ENCODE results near the gene TRABD2A.

TRABD2A gene

DNA sequence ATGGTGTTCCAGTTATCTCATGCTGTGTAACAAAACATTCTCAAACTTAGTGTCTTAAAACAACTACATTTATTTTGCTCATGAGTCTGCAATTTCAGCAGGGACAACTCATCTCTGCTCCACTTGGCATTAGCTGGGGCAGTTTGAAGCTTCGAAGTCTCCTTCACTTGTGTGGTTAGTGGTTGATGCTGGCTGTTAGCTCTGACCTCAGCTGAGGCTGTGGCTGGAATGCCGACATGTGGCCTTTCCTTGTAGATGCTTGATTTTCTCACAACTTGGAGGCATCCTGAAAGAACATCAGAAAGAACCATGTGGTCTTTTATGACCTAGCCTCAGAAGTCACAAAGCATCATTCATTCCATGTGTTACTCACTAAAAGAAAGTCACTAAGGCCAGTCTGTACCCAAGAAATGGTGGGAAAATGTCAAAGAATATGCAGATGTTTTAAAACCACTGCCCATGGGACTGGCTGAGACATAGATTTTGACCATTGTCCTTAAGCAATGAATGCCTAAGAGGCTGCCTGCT is 20.8 kb upstream of the TRABD2A start:
- Histone ChIP-seq H3K9me3 (ENCODE audit: control insufficient read depth in 1 of 2, low read length in 2 of 2) (no peaks in the 10 kb centered on the region), H3K4me3 (ENCODE audit: low read depth in 1 of 2, low read length in 2 of 2) (no peak overlapping the region), H3K27me3 (ENCODE audit: low read depth, low read length) (no peaks in the 10 kb centered on the region), H3K27ac (ENCODE audit: low read length) (no peak overlapping the region), H3K36me3 (ENCODE audit: control insufficient read depth in 1 of 2, insufficient read depth in 2 of 2, low read length in 2 of 2) (peaks cover 0 to 9% of the 10 kb centered on the region in 2 donors), H3K4me1 (ENCODE audit: control insufficient read depth in 1 of 2, insufficient read depth in 2 of 2, low read length in 2 of 2) (peaks cover 0 to 15% of the 10 kb centered on the region in 2 donors)

DNA sequence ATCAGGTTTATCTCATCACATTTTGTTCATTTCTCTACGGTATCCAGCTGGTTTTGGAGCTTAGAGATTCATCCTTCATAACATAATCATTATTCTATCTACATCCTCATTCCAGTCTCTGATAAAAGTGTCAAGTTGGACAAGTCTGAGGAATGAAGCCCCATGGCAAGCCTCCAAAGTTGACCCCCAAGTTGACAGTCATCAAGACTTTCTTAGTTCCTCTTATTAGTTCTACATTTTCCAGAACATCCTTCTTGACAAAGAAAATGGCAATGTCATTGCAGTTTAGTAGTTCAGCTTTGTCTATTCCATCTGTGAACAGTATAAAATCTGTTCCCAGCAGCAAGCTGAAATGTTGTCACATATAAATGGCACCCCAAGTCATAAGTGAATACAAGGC is 20.1 kb upstream of the TRABD2A start:
- Histone ChIP-seq H3K4me1 (ENCODE audit: control insufficient read depth in 1 of 2, insufficient read depth in 2 of 2, low read length in 2 of 2) (peaks cover 0 to 15% of the 10 kb centered on the region in 2 donors), H3K27me3 (ENCODE audit: low read depth, low read length) (no peaks in the 10 kb centered on the region), H3K9me3 (ENCODE audit: control insufficient read depth in 1 of 2, low read length in 2 of 2) (no peaks in the 10 kb centered on the region), H3K36me3 (ENCODE audit: control insufficient read depth in 1 of 2, insufficient read depth in 2 of 2, low read length in 2 of 2) (peaks cover 0 to 2% of the 10 kb centered on the region in 2 donors), H3K27ac (ENCODE audit: low read length) (no peak overlapping the region), H3K4me3 (ENCODE audit: low read depth in 1 of 2, low read length in 2 of 2) (no peak overlapping the region)

GRCh38 chr2:84899304-84900204 is 18.7 kb upstream of the TRABD2A start:
- H3K27ac ChIP-seq (ENCODE audit: low read length) = no peak overlapping the region
- no peaks in the 10 kb centered on the region for H3K9me3 ChIP-seq (ENCODE audit: control insufficient read depth in 1 of 2, low read length in 2 of 2)
- no peaks in the 10 kb centered on the region for H3K27me3 ChIP-seq (ENCODE audit: low read depth, low read length)
- no peaks in the 10 kb centered on the region for H3K36me3 ChIP-seq (ENCODE audit: control insufficient read depth in 1 of 2, insufficient read depth in 2 of 2, low read length in 2 of 2)
- H3K4me1 ChIP-seq (ENCODE audit: control insufficient read depth in 1 of 2, insufficient read depth in 2 of 2, low read length in 2 of 2) = peaks cover 0 to 15% of the 10 kb centered on the region in 2 donors
- no peak overlapping the region for H3K4me3 ChIP-seq (ENCODE audit: low read depth in 1 of 2, low read length in 2 of 2)

DNA sequence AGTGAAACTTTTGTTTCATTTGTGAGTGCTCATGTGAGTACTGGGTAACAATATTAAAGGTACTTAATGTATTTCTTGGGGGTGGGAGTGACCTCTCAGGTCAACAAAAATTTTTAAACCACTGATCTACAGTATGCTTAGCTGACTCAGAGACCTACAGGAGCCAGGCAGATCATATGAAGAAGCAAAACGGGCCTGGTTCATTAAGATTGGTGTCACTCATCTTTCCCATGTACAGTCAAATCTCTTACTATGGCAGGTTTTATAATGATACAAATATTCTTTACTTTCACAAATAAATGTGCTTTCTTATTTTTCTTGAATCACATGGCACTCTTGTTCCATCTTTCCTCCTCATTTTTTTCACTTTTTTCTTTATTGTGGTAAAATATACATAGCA is 16.9 kb upstream of the TRABD2A start:
- Histone ChIP-seq H3K36me3 (ENCODE audit: control insufficient read depth in 1 of 2, insufficient read depth in 2 of 2, low read length in 2 of 2) (no peaks in the 10 kb centered on the region), H3K4me1 (ENCODE audit: control insufficient read depth in 1 of 2, insufficient read depth in 2 of 2, low read length in 2 of 2) (peaks cover 0 to 15% of the 10 kb centered on the region in 2 donors), H3K27ac (ENCODE audit: low read length) (peak overlapping the region; percentile 43), H3K9me3 (ENCODE audit: control insufficient read depth in 1 of 2, low read length in 2 of 2) (no peaks in the 10 kb centered on the region), H3K4me3 (ENCODE audit: low read depth in 1 of 2, low read length in 2 of 2) (no peak overlapping the region), H3K27me3 (ENCODE audit: low read depth, low read length) (no peaks in the 10 kb centered on the region)

DNA sequence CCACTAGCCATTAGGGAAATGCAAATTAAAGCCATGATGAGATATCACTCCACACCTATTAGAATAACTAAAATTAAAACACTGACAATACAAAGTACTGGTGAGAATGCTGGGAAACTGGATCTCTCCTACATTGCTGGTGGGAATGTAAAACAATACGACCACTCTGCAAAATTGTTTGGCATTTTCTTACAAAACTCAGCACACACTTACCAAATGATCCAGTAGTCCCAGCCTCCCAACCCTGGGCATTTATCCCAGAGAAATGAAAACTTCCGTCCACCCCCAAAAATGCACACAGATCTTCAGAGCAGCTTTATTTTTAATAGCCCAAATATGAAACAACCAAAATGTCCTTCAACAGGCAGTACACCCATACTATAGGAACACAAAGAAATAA is 15.7 kb upstream of the TRABD2A start:
- Histone ChIP-seq H3K36me3 (ENCODE audit: control insufficient read depth in 1 of 2, insufficient read depth in 2 of 2, low read length in 2 of 2) (no peaks in the 10 kb centered on the region), H3K9me3 (ENCODE audit: control insufficient read depth in 1 of 2, low read length in 2 of 2) (no peaks in the 10 kb centered on the region), H3K27ac (ENCODE audit: low read length) (no peak overlapping the region), H3K4me1 (ENCODE audit: control insufficient read depth in 1 of 2, insufficient read depth in 2 of 2, low read length in 2 of 2) (peaks cover 0 to 15% of the 10 kb centered on the region in 2 donors), H3K4me3 (ENCODE audit: low read depth in 1 of 2, low read length in 2 of 2) (no peak overlapping the region), H3K27me3 (ENCODE audit: low read depth, low read length) (no peaks in the 10 kb centered on the region)

- Histone ChIP-seq H3K27ac (ENCODE audit: low read length) (no peak overlapping the region), H3K36me3 (ENCODE audit: control insufficient read depth in 1 of 2, insufficient read depth in 2 of 2, low read length in 2 of 2) (no peaks in the 10 kb centered on the region), H3K4me3 (ENCODE audit: low read depth in 1 of 2, low read length in 2 of 2) (no peak overlapping the region), H3K9me3 (ENCODE audit: control insufficient read depth in 1 of 2, low read length in 2 of 2) (no peaks in the 10 kb centered on the region), H3K4me1 (ENCODE audit: control insufficient read depth in 1 of 2, insufficient read depth in 2 of 2, low read length in 2 of 2) (peaks cover 0 to 15% of the 10 kb centered on the region in 2 donors), H3K27me3 (ENCODE audit: low read depth, low read length) (no peaks in the 10 kb centered on the region)
Observed at GRCh38 chr2:84894758-84895520, 14.1 kb upstream of the TRABD2A start.

DNA sequence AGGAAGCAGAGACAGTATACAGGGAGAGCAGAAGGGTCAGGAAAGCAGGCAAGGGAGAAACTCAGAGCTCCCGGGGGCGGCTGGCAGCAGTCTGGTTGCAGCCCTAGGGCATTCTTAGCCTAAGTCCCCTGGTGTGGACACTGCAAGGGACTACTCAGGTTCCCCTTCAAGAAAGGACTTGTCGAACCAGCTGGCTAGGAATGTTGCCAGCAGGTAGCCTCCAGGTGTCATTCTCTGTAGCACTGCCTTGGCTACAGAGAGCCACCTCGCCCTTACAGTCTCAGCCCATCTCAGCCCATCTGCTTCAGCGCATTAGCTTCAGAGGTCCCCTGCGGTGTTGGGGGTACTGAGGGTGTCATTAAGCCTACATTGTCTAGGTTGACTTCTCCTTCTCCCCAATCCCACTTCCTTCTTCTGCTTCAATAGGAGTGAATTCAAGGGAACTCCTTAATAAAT is 13.3 kb upstream of the TRABD2A start:
- Histone ChIP-seq H3K36me3 (ENCODE audit: control insufficient read depth in 1 of 2, insufficient read depth in 2 of 2, low read length in 2 of 2) (no peaks in the 10 kb centered on the region), H3K27me3 (ENCODE audit: low read depth, low read length) (no peaks in the 10 kb centered on the region), H3K4me1 (ENCODE audit: control insufficient read depth in 1 of 2, insufficient read depth in 2 of 2, low read length in 2 of 2) (peaks cover 2 to 9% of the 10 kb centered on the region in 2 donors), H3K4me3 (ENCODE audit: low read depth in 1 of 2, low read length in 2 of 2) (no peak overlapping the region), H3K9me3 (ENCODE audit: control insufficient read depth in 1 of 2, low read length in 2 of 2) (no peaks in the 10 kb centered on the region), H3K27ac (ENCODE audit: low read length) (no peak overlapping the region)

GRCh38 chr2:84891355-84892010 is 10.6 kb upstream of the TRABD2A start:
- no peaks in the 10 kb centered on the region for H3K9me3 ChIP-seq (ENCODE audit: control insufficient read depth in 1 of 2, low read length in 2 of 2)
- H3K36me3 ChIP-seq (ENCODE audit: control insufficient read depth in 1 of 2, insufficient read depth in 2 of 2, low read length in 2 of 2) = no peaks in the 10 kb centered on the region
- H3K27ac ChIP-seq (ENCODE audit: low read length) = no peak overlapping the region
- no peak overlapping the region for H3K4me3 ChIP-seq (ENCODE audit: low read depth in 1 of 2, low read length in 2 of 2)
- H3K27me3 ChIP-seq (ENCODE audit: low read depth, low read length) = no peaks in the 10 kb centered on the region
- H3K4me1 ChIP-seq (ENCODE audit: control insufficient read depth in 1 of 2, insufficient read depth in 2 of 2, low read length in 2 of 2) = peaks cover 5 to 10% of the 10 kb centered on the region in 2 donors

DNA sequence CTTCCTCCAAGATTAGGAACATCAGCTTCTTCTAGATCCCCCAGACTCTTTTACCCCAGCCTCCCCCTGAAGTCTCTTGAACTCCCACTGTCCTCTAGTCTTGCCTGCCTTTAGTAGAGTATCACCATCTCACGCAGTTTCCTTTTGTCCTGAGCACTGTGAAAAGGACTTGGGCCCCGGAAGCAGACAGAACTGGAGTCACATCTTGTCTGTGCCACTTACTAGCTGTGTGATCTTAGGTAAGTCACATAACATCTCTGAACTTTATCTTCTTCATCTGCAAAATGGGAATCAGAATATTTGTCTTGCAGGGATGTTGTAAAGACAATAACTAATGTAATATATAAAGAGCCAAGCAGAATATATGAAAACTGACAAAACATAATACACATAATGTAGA is 8.4 kb upstream of the TRABD2A start:
- peak overlapping the region in 1 of 2 donors; percentile 49 for H3K4me3 ChIP-seq (ENCODE audit: low read depth in 1 of 2, low read length in 2 of 2)
- H3K27ac ChIP-seq (ENCODE audit: low read length) = peak overlapping the region; percentile 74
- no peaks in the 10 kb centered on the region for H3K9me3 ChIP-seq (ENCODE audit: control insufficient read depth in 1 of 2, low read length in 2 of 2)
- H3K4me1 ChIP-seq (ENCODE audit: control insufficient read depth in 1 of 2, insufficient read depth in 2 of 2, low read length in 2 of 2) = peaks cover 5 to 10% of the 10 kb centered on the region in 2 donors
- H3K27me3 ChIP-seq (ENCODE audit: low read depth, low read length) = no peaks in the 10 kb centered on the region
- H3K36me3 ChIP-seq (ENCODE audit: control insufficient read depth in 1 of 2, insufficient read depth in 2 of 2, low read length in 2 of 2) = no peaks in the 10 kb centered on the region

GRCh38 chr2:84888401-84889276 is 7.8 kb upstream of the TRABD2A start:
- Histone ChIP-seq H3K27ac (ENCODE audit: low read length) (peak overlapping the region; percentile 74), H3K4me1 (ENCODE audit: control insufficient read depth in 1 of 2, insufficient read depth in 2 of 2, low read length in 2 of 2) (peaks cover 5 to 10% of the 10 kb centered on the region in 2 donors), H3K36me3 (ENCODE audit: control insufficient read depth in 1 of 2, insufficient read depth in 2 of 2, low read length in 2 of 2) (no peaks in the 10 kb centered on the region), H3K9me3 (ENCODE audit: control insufficient read depth in 1 of 2, low read length in 2 of 2) (no peaks in the 10 kb centered on the region), H3K27me3 (ENCODE audit: low read depth, low read length) (no peaks in the 10 kb centered on the region), H3K4me3 (ENCODE audit: low read depth in 1 of 2, low read length in 2 of 2) (peak overlapping the region in 1 of 2 donors; percentile 49)
